DLD1 (cell line): ENCODE measurements around the gene TUBGCP2.

Source experiments
- in situ Hi-C: cut with HindIII; loops from 2 replicates; pipeline ENCODE4 v1.10.0; 2017; ENCODE audit warnings: low sequenced_read_pairs

The TUBGCP2 gene

GRCh38 chr10:133308421-133309099, at the start of gene TUBGCP2, which contains the start of gene ZNF511:
Gene TUBGCP2, minus strand, starts transcription at chr10:133308872. Its CDS starts 5,931 bp downstream, at chr10:133302941.
Gene ZNF511, plus strand, starts transcription at chr10:133308914. Its CDS starts 30 bp downstream, at chr10:133308944.
- in situ Hi-C loops = no loop called here

- in situ Hi-C loops = no loop called here
Measured at GRCh38 chr10:133357285-133358161, 48.9 kb upstream of the TUBGCP2 start, which contains the start of gene FUOM. Gene FUOM, minus strand, starts transcription at chr10:133358019. Its CDS starts 12 bp downstream, at chr10:133358007.

GRCh38 chr10:133356549-133357284, 48.0 kb upstream of the TUBGCP2 start:
- in situ Hi-C loops = no loop called here

- in situ Hi-C loops = no loop called here
Measured at GRCh38 chr10:133355991-133356390, 47.3 kb upstream of the TUBGCP2 start.

- in situ Hi-C loops = no loop called here
Measured at GRCh38 chr10:133355266-133355665, 46.6 kb upstream of the TUBGCP2 start.

GRCh38 chr10:133354672-133355240, 46.1 kb upstream of the TUBGCP2 start:
- in situ Hi-C loops = no loop called here

- in situ Hi-C loops = no loop called here
Measured at GRCh38 chr10:133353988-133354605, 45.4 kb upstream of the TUBGCP2 start.

GRCh38 chr10:133353202-133353959, 44.7 kb upstream of the TUBGCP2 start:
- in situ Hi-C loops = no loop called here

- in situ Hi-C loops = no loop called here
Measured at GRCh38 chr10:133351408-133352318, 43.0 kb upstream of the TUBGCP2 start.

GRCh38 chr10:133350950-133351329, 42.3 kb upstream of the TUBGCP2 start:
- in situ Hi-C loops = no loop called here

GRCh38 chr10:133350283-133350949, 41.7 kb upstream of the TUBGCP2 start:
- in situ Hi-C loops = no loop called here

- in situ Hi-C loops = no loop called here
Measured at GRCh38 chr10:133349577-133350011, 40.9 kb upstream of the TUBGCP2 start.

- in situ Hi-C loops = no loop called here
Measured at GRCh38 chr10:133349160-133349568, 40.5 kb upstream of the TUBGCP2 start.

- in situ Hi-C loops = no loop called here
Measured at GRCh38 chr10:133347710-133348517, 39.2 kb upstream of the TUBGCP2 start.

GRCh38 chr10:133346413-133346812, 37.7 kb upstream of the TUBGCP2 start:
- in situ Hi-C loops = no loop called here

- in situ Hi-C loops = no loop called here
Measured at GRCh38 chr10:133344236-133344635, 35.6 kb upstream of the TUBGCP2 start.

GRCh38 chr10:133343558-133343957, 34.9 kb upstream of the TUBGCP2 start:
- in situ Hi-C loops = no loop called here
